H9 (cell line): ENCODE data around the gene EGFR. TPM values are rescaled to one million over a fixed set of nuclear protein-coding genes. Genes with fewer than 3 reads are reported as not detected.

Experiments used
- DNase-seq: peaks from one replicate; pipeline ENCODE4 v3.0.0-alpha.2; 2017
- H2AFZ ChIP-seq: one replicate; pipeline ENCODE4 v1.6.1; 2013; ENCODE audit warnings: mild to moderate bottlenecking, low read length, control low read depth, moderate library complexity
- H2AK5ac ChIP-seq: 2 replicates; pipeline ENCODE4 v1.6.1; 2013; ENCODE audit warnings: low read length, control low read depth, mixed read lengths; ENCODE audit not compliant: insufficient read length
- H2BK120ac ChIP-seq: one replicate; pipeline ENCODE4 v1.6.1; 2013; ENCODE audit warnings: low read depth, mild to moderate bottlenecking, low read length, control low read depth, inconsistent platforms; ENCODE audit not compliant: poor library complexity, severe bottlenecking
- H2BK12ac ChIP-seq: 2 replicates; pipeline ENCODE4 v1.6.1; 2013; ENCODE audit warnings: low read length, control low read depth, mixed read lengths, low read depth; ENCODE audit not compliant: insufficient read length
- H2BK15ac ChIP-seq: 2 replicates; pipeline ENCODE4 v1.6.1; 2013; ENCODE audit warnings: low read depth, low read length, control low read depth
- H2BK20ac ChIP-seq: one replicate; pipeline ENCODE4 v1.6.1; 2013; ENCODE audit warnings: low read depth, mild to moderate bottlenecking, low read length, control low read depth, inconsistent platforms; ENCODE audit not compliant: poor library complexity, severe bottlenecking
- H2BK5ac ChIP-seq: 2 replicates; pipeline ENCODE4 v1.6.1; 2013; ENCODE audit warnings: low read length, control low read depth, mixed read lengths; ENCODE audit not compliant: insufficient read length
- H3K14ac ChIP-seq: 2 replicates; pipeline ENCODE4 v1.6.1; 2013; ENCODE audit warnings: low read length, control low read depth; ENCODE audit not compliant: insufficient read depth
- H3K18ac ChIP-seq: 2 replicates; pipeline ENCODE4 v1.6.1; 2013; ENCODE audit warnings: low read depth, mild to moderate bottlenecking, mixed read lengths, low read length, control low read depth; ENCODE audit not compliant: insufficient read length
- H3K23ac ChIP-seq: 2 replicates; pipeline ENCODE4 v1.6.1; 2013; ENCODE audit warnings: low read length, control low read depth, mixed read lengths, low read depth; ENCODE audit not compliant: insufficient read length
- H3K23me2 ChIP-seq: 2 replicates; pipeline ENCODE4 v1.6.1; 2013; ENCODE audit warnings: low read depth, mild to moderate bottlenecking, mixed read lengths, low read length, control low read depth; ENCODE audit not compliant: insufficient read length, poor library complexity, severe bottlenecking
- H3K27ac ChIP-seq: 2 replicates; pipeline ENCODE4 v1.5.1; 2013; ENCODE audit warnings: low read length, control low read depth, mixed read lengths, low read depth; ENCODE audit not compliant: insufficient read length
- H3K27me3 ChIP-seq: 2 replicates; pipeline ENCODE4 v1.6.1; 2013; ENCODE audit warnings: low read length, control low read depth, inconsistent platforms; ENCODE audit not compliant: insufficient read depth
- H3K4ac ChIP-seq: 2 replicates; pipeline ENCODE4 v1.6.1; 2013; ENCODE audit warnings: low read depth, mild to moderate bottlenecking, control low read depth, inconsistent platforms, low read length, moderate library complexity
- H3K4me1 ChIP-seq: 2 replicates; pipeline ENCODE4 v1.6.1; 2013; ENCODE audit warnings: low read length, control low read depth, inconsistent platforms; ENCODE audit not compliant: insufficient read depth
- H3K4me2 ChIP-seq: 2 replicates; pipeline ENCODE4 v1.6.1; 2013; ENCODE audit warnings: low read length, control low read depth, mixed read lengths; ENCODE audit not compliant: insufficient read length, insufficient read depth
- H3K56ac ChIP-seq: 2 replicates; pipeline ENCODE4 v1.6.1; 2013; ENCODE audit warnings: low read depth, mild to moderate bottlenecking, mixed read lengths, low read length, control low read depth; ENCODE audit not compliant: insufficient read length
- H3K79me1 ChIP-seq: 2 replicates; pipeline ENCODE4 v1.6.1; 2013; ENCODE audit warnings: low read depth, mild to moderate bottlenecking, moderate library complexity, low read length, control low read depth, inconsistent platforms; ENCODE audit not compliant: insufficient read depth, poor library complexity, severe bottlenecking
- H3K79me2 ChIP-seq: 2 replicates; pipeline ENCODE4 v1.6.1; 2013; ENCODE audit warnings: low read length, control low read depth, inconsistent platforms; ENCODE audit not compliant: insufficient read depth
- H3K9ac ChIP-seq: 2 replicates; pipeline ENCODE4 v1.6.1; 2013; ENCODE audit warnings: low read length, control low read depth, mixed read lengths; ENCODE audit not compliant: insufficient read length; ENCODE audit errors: extremely low read depth
- H3K9me3 ChIP-seq: one replicate; pipeline ENCODE4 v1.6.1; 2013; ENCODE audit warnings: low read depth, low read length, inconsistent platforms; ENCODE audit not compliant: control insufficient read depth
- H3T11ph ChIP-seq: one replicate; pipeline ENCODE4 v1.6.1; 2013; ENCODE audit warnings: mild to moderate bottlenecking, low read length, control low read depth, inconsistent platforms
- H4K20me1 ChIP-seq: one replicate; pipeline ENCODE4 v1.6.1; 2013; ENCODE audit not compliant: control insufficient read depth, insufficient read length, insufficient read depth
- H4K5ac ChIP-seq: 2 replicates; pipeline ENCODE4 v1.6.1; 2013; ENCODE audit warnings: low read depth, mild to moderate bottlenecking, mixed read lengths, low read length, control low read depth; ENCODE audit not compliant: insufficient read length
- H4K8ac ChIP-seq: replicated peaks from 2 replicates; pipeline ENCODE4 v1.6.1; 2013; ENCODE audit warnings: low read length, control low read depth, mixed read lengths, low read depth; ENCODE audit not compliant: insufficient read length
- H4K91ac ChIP-seq: 2 replicates; pipeline ENCODE4 v1.6.1; 2013; ENCODE audit warnings: low read depth, mild to moderate bottlenecking, moderate library complexity, mixed read lengths, low read length, control low read depth; ENCODE audit not compliant: insufficient read length
- H3K27ac Mint-ChIP-seq, 3 experiments: 2 replicates in 2 of 3; 3 replicates in 1 of 3; pipeline ENCODE4 v1.8.0; 2020 to 2021; ENCODE audit warnings: mixed read lengths in 3 of 3, mild to moderate bottlenecking in 1 of 3, moderate library complexity in 1 of 3
- H3K27me3 Mint-ChIP-seq: 2 replicates; pipeline ENCODE4 v1.8.0; 2021; ENCODE audit warnings: low read depth, mild to moderate bottlenecking, moderate library complexity, mixed read lengths
- H3K36me3 Mint-ChIP-seq, 3 experiments: 2 replicates in 2 of 3; 3 replicates in 1 of 3; pipeline ENCODE4 v1.8.0; 2020 to 2021; ENCODE audit warnings: low read depth in 3 of 3, mixed read lengths in 3 of 3; ENCODE audit not compliant: insufficient read depth in 1 of 3
- H3K4me1 Mint-ChIP-seq, 2 experiments: 2 replicates each; pipeline ENCODE4 v1.8.0; 2020; ENCODE audit warnings: mixed read lengths in 2 of 2
- H3K4me3 Mint-ChIP-seq, 2 experiments: 2 replicates in 1 of 2; 3 replicates in 1 of 2; pipeline ENCODE4 v1.8.0; 2020 to 2021; ENCODE audit warnings: mild to moderate bottlenecking in 2 of 2, mixed read lengths in 2 of 2, moderate library complexity in 1 of 2
- H3K9me3 Mint-ChIP-seq, 2 experiments: 2 replicates in 1 of 2; 3 replicates in 1 of 2; pipeline ENCODE4 v1.8.0; 2020; ENCODE audit warnings: mild to moderate bottlenecking in 2 of 2, mixed read lengths in 2 of 2, moderate library complexity in 1 of 2
- WGBS: extraction: QIAGEN DNeasy Blood & Tissue Kit; methylation state at CpG from one replicate; pipeline ENCODE4 v1.1.7; 2013; ENCODE audit warnings: missing lambda C conversion rate, low lambda C conversion rate, mixed read lengths; ENCODE audit not compliant: insufficient read length; ENCODE audit errors: extremely low coverage; 5-methylcytosine and 5-hydroxymethylcytosine counted together
- total RNA-seq: library from RNA; stranded (reverse); gene quantifications from 2 replicates; pipeline ENCODE4 v1.2.1, GENCODE V29; 2021
- TF ChIP-seq, protein P1 (sequence below): fragments of 200-600 bp; sonication (generic); conservative IDR thresholded peaks from 3 replicates; pipeline ENCODE4 v1.8.0; 2021; ENCODE audit warnings: antibody characterized with exemption, mild to moderate bottlenecking

Gene EGFR
- total RNA-seq, 1 experiment from 2014 or later: 3.3 TPM

DNA sequence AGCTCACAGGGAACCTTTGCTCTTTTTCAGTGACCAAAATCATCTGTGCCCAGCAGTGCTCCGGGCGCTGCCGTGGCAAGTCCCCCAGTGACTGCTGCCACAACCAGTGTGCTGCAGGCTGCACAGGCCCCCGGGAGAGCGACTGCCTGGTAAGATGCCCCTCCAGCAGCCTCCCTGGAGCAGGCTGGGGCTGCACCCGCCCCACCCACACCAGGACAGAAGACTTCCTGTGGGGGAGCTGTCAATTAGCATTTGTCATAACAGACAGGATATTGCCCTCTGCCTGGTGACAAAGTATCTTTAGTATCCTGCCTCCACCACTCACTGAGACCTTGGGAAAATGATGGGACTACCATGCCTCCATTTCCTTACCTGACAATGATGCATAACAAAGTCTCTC, 133.7 kb downstream of the EGFR start:
- H3K4me1 Mint-ChIP-seq: peaks cover 5 to 8% of the 10 kb centered on the region in 2 experiments
- Histone ChIP-seq H3K23ac (no peak overlapping the region), H2AK5ac (no peak overlapping the region), H2BK20ac (no peak overlapping the region), H4K20me1 (no peaks in the 10 kb centered on the region), H3K4ac (no peak overlapping the region), H3K79me2 (no peaks in the 10 kb centered on the region), H2AFZ (no peak overlapping the region), H3K23me2 (no peaks in the 10 kb centered on the region), H3K79me1 (no peaks in the 10 kb centered on the region), H3K27me3 (no peaks in the 10 kb centered on the region; the same call in 1 of the 2 replicates), H4K5ac (no peak overlapping the region), H2BK12ac (no peak overlapping the region), H3K18ac (no peak overlapping the region), H3T11ph (no peak overlapping the region), H3K9me3 (no peaks in the 10 kb centered on the region), H3K4me2 (no peak overlapping the region), H4K8ac (no peak overlapping the region), H2BK15ac (no peak overlapping the region), H3K4me1 (no peaks in the 10 kb centered on the region; the same call in 1 of the 2 replicates), H3K56ac (no peak overlapping the region), H3K9ac (no peak overlapping the region), H2BK120ac (no peak overlapping the region), H3K14ac (no peak overlapping the region), H4K91ac (no peak overlapping the region), H2BK5ac (no peak overlapping the region), H3K27ac (no peak overlapping the region)
- H3K27me3 Mint-ChIP-seq: peaks cover 2% of the 10 kb centered on the region; the same call in 1 of the 2 replicates
- TF ChIP-seq, protein P1, sequence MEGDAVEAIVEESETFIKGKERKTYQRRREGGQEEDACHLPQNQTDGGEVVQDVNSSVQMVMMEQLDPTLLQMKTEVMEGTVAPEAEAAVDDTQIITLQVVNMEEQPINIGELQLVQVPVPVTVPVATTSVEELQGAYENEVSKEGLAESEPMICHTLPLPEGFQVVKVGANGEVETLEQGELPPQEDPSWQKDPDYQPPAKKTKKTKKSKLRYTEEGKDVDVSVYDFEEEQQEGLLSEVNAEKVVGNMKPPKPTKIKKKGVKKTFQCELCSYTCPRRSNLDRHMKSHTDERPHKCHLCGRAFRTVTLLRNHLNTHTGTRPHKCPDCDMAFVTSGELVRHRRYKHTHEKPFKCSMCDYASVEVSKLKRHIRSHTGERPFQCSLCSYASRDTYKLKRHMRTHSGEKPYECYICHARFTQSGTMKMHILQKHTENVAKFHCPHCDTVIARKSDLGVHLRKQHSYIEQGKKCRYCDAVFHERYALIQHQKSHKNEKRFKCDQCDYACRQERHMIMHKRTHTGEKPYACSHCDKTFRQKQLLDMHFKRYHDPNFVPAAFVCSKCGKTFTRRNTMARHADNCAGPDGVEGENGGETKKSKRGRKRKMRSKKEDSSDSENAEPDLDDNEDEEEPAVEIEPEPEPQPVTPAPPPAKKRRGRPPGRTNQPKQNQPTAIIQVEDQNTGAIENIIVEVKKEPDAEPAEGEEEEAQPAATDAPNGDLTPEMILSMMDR: no peak
- H3K9me3 Mint-ChIP-seq: no peaks in the 10 kb centered on the region
- DNase-seq: no peak
- WGBS: no CpG with 5 or more reads among the region's 6 CpGs
- no peak overlapping the region for H3K27ac Mint-ChIP-seq
- H3K36me3 Mint-ChIP-seq: no peaks in the 10 kb centered on the region; a peak in 1 of 7 replicates
- no peak overlapping the region for H3K4me3 Mint-ChIP-seq
